SK-N-MC (cell line): ENCODE results near the gene PYCR2.

Source experiments
- EZH2 ChIP-seq: fragments of 200-600 bp; sonication (generic); IDR thresholded peaks from one replicate; pipeline ENCODE4 v1.6.1; 2017; ENCODE audit warnings: antibody characterized with exemption
- FOXP2 ChIP-seq: optimal IDR thresholded peaks from 2 replicates; pipeline ENCODE3; 2011; ENCODE audit warnings: mild to moderate bottlenecking, moderate library complexity; ENCODE audit not compliant: insufficient read depth; ENCODE audit errors: extremely low read length, control extremely low read depth
- POLR2AphosphoS5 ChIP-seq: IDR thresholded peaks from 2 replicates; pipeline ENCODE4 v1.6.1; 2012; ENCODE audit warnings: mild to moderate bottlenecking, low read depth, low read length, borderline replicate concordance

GRCh38 chr1:225876900-225877510, 47.0 kb downstream of the PYCR2 start:
- TF ChIP-seq EZH2 (no peak), POLR2AphosphoS5 (no peak), FOXP2 (no peak)
